DMS153 treated with DMSO at 0.1 percent for 48 hours (cell line): ENCODE results near the gene CDIPT.
"Not testable (repeated sequence)": the region's sequence is repeated elsewhere in the genome, so short reads cannot be mapped to it uniquely, and the experiment has no call there.

Experiments
- DNase-seq: peaks from one replicate; lab custom pipeline; 2025; ENCODE audit not compliant: unreplicated experiment; lab: John Stamatoyannopoulos, UW

The CDIPT gene

DNA sequence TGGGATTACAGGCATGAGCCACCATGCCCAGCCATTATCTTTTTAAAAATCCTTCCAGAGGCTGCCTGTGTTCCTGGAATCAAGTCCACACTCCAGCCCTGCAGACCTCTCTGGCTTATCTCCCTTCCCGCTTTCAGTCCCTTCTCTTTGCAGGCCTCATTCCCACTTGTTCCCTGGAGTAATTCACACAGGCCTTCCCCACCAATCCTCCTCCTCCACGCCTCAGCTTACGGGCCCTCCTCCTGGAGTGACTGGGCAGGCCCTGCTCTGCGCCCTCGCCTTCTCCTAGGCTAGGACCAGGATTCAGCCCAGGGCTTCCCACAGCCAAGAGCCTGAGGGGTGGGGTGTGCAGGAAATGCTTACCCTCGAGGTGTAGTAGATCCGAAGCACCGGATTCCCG lies 2.8 kb downstream of the CDIPT start:
- DNase-seq, result no peak

DNA sequence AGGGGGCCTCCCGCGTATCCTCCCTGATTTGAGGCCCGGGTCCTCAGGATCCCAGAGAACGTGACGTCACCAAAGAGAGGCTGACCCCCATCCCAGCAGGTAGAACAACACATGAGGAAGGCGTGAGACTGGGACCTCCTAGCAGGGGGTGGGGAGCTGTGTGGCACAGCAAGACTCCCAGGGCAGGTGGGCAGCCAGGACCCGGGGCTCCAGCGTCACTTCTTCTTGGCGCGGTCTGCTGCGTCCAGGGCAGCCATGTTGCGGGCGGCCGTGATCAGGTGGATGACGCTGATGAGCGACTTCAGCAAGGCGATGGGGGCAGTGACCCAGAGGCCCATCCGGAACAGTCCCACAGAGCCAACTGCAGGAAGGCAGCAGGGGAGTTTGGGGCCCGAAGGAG lies 4.1 kb downstream of the CDIPT start:
- DNase-seq, result no peak

DNA sequence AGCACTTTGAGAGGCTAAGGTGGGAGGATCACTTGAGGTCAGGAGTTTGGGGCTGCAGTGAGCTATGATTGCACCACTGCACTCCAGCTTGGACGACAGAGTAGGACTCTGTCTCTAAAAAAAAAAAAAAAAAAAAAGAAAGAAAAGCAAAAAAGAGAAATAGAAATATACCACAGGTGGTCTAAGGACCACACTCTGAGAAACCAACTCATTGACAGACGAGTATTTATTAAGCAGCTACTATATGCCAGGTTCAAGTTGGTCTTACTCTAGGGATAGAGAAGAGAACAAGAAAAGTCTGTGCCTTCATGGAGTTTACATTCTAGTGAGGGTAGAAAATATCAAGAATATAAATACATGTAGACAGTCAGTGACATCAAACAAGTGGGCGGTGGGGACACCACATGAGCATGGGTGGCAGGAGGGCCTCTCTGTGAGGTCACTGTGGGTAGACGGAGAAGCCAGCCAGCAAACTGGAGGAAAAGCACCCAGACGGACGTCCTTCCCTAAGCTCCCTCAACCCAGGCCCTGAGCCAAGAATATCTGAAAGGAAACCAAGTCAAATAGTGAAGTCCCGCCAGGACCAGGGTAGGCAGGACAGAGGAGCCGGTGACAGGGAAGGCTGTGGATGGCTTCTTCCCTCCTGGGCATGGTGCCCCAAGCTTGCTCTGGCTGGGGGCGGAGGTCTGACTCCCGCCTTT lies 4.7 kb downstream of the CDIPT start:
- no peak for DNase-seq

DNA sequence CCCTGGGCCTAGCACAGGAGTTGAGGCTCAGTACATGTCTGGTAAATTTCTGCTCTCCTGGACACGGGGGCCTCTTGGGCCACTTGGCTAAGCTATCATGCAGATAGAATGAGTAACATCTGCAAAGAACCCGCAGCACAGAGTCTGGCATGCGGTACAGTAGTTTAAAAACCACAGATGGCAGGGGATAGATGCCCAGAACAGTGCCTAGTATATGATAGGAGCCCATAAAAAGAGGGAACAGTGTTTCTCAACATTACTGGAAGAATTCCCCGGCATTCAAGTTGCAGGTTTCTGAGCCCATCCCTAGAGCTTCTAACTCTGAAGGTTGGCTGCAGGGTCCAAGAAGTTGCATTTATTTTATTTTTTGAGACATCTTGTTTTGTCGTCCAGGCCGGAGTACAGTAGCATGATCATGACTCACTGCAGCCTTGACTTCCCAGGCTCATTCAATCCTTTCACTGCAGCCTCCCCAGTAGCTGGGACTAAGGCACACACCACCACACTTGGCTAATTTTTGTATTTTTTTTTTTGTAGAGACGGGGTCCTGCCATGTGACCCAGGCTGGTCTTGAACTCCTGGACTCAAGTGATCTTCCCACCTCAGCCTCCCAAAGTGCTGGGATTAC lies 5.8 kb downstream of the CDIPT start:
- DNase-seq, result no peak

DNA sequence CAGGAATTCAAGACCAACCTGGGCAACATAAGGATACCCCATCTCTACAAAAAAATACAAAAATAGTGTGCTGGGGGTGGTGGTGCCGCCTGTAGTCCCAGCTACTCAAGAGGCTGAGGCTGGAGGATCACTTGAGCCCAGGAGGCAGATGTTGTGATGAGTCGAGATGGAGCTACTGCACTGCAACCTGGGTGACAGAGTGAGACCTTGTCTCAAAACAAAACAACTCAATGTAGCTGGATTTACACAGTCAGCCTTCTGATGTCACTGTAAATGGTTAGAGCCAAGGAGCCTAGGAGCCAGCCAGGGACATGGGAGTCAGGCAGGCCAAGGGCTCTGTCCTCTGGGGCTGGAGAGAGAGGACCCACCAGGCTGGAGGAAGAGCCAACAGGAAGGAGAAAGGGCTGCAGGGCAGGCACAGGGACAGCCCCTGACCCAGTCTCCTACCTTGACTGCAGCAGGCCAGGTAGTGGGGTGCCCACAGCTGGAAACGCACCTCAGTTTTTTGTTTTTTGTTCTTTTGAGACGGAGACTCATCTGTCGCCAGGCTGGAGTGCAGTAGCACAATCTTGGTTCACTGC lies 8.4 kb downstream of the CDIPT start:
- DNase-seq, result no peak

DNA sequence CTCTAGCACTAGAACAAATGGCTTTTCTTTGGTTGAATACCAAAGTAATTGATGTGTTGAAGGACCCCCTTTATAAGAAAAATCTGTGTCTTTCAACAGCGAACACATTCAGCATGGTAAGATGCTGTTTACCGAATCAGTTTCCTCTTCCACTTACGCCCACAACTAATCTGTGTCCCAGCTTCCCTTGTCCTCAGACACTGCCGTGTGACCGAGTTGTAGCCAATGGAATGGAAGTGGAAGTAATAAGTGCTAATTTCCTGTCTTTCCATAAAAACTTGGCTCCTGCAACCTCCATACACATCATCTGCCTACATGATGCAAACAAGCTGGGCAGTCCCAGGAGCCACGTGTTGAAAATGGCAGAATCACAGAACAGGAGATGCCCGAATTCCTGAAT lies 10.4 kb downstream of the CDIPT start:
- no peak for DNase-seq

DNA sequence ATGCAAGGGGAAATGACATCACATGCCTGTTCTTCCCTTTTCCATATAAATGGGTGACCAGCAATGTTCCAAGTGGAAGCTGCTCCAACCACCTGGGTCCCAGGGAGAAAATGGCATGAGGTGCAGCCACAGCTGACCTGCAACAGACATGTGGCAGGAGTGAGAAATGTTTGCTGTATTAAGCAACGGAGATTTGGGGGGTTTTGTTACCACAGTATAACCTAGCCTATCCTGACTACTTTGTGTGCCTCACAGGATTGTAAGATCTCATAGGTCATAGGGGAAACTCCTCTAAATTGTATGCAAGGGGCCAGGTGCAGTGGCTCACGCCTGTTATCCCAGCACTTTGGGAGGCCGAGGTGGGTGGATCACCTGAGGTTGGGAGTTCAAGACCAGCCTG lies 12.0 kb downstream of the CDIPT start:
- no peak for DNase-seq

DNA sequence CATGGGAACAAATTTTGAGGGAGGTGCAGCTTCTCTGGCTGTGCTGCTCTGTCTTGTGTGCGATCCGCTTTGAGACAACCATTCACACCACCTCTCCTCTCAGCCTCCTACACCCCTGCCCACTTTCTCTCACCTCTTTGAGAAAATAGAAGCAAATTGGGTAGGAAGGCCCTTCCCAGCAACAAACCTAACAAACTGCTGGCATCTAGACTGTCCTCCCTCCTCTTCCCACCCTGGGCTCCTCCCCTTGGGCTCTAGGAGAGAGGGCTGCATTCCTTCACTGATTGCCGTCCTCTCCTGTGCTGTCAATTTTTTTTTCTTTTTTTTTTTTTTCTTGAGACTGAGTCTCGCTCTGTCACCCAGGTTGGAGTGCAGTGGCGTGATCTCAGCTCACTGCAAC lies 13.5 kb downstream of the CDIPT start:
- DNase-seq, result no peak

DNA sequence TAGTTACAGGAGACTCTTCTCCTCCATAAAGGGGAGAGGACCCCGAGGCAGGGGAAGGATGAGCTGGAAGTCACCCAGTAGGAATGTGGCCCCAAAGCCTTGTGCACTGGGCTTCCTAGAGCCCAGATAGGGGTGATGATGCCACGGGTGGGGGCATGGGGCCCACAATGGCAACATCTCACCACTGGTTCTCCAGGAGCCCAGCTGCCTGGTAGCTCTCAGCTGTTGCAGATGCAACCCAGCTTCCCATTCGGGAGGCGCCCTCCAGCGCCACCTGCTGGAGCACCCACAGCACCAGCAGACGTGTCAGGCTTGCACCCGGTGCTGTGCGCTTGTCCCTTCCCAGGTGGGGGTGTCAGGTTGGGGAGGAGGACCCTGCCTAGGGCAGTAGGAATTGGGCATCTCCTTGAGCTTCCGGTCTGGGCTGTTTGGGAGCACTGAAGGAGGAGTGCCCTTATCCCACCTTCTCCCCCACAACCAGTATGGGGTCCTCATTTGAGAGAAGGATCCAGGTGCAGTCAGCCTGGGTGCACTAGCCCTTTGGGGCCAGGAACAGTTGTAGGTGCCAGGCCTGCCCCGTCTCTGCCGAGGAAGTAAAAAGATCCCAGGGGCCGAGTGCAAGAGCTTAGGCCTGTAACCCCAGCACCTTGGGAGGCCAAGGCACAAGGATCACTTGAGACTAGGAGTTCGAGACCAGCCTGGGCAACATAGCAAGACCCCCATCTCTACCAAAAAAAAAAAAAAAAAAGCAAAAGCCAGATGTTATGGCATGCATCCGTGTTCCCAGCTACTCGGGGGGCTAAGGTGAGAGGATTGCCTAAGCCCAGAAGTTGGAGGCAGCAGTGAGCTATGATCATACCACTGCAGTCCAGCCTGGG lies 14.4 kb downstream of the CDIPT start:
- peak; percentile 43 for DNase-seq

DNA sequence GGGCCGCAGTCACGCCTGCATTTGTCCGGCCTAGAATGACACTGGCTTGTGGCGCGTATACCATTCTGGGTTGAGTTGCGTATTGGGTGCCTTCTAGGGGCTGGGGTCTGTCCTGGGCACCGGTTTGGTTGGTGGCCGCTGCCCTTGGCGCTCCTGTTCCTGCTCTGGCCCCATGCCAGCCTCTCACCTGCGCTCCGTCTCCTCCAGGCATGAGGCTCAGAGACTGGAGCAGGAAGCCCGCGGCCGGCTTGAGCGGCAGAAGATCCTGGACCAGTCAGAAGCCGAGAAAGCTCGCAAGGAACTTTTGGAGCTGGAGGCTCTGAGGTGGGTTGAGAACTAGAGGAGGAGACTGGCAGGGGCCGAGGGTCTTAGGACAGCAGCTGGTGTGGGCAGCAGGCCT lies 17.4 kb downstream of the CDIPT start:
- DNase-seq, result no peak

DNA sequence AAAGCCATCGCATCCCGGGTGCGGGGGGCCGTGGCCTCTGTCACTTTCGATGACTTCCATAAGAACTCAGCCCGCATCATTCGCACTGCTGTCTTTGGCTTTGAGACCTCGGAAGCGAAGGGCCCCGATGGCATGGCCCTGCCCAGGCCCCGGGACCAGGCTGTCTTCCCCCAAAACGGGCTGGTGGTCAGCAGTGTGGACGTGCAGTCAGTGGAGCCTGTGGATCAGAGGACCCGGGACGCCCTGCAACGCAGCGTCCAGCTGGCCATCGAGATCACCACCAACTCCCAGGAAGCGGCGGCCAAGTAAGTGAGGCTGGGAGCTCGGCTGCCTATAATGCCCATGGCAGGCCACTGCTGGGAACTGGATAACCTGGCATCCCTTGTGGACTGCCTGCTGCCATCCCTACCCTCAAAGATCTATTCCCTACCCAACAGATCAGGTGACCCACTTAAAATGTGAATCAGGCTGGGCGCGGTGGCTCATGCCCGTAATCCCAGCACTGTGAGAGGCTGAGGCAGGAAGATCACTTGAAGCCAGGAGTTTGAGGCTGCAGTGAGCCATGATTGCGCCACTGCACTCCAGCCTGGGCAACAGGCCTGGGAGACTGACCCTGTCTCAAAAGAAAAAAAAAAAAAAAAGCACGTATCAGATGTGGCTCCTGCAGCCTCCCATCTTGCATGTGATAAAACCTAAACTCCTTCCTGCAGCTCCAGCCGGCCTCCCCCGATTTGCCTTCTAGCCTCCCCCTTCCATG lies 18.3 kb downstream of the CDIPT start:
- DNase-seq, result no peak

DNA sequence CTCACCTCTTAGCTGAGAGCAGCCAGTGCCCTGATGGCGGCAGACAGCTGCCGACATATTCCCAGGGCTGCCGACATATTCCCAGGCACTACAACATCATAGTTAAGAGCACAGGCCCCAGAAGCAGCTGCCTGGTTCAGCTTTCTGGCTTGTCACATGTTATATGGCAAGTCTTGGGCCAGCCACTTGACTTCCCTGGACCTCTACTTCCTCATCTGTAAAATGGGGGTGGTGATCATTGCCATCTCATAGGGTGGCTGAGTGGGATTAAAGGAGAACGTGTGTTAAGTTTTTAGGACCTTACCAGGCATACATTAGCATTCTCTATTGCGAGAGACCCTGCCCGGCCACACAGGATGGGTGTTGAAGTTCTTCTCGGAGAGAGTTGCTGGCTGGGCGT lies 19.1 kb downstream of the CDIPT start:
- no peak for DNase-seq

DNA sequence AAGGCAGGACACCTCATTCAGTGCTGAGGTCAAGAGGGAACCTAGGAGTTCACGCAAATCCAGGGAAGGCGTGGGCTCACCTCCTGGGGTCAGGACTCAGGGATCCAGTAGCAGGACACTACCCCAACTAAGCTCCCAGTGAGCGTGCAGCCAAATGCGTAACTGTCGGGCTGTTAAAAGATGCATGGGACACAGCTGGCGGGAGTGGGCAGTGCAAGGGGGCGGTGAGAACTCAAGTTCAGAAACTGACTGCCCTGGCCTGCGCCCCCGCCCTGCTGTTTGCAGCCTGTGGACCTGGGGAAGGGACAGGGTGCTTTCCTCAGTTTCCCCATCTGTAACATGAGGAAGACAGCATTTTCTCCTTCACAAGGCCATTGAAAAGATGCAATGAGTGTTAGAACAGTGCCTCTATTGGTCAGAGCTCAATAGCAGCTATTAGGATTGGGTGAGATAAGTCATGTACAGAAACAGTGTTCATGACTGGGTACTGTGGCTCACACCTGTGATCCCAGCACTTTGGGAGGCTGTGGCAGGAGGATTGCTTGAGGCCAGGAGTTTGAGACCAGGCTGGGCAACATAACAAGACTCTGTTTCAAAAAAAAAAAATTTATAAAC lies 20.2 kb downstream of the CDIPT start:
- DNase-seq, result no peak

DNA sequence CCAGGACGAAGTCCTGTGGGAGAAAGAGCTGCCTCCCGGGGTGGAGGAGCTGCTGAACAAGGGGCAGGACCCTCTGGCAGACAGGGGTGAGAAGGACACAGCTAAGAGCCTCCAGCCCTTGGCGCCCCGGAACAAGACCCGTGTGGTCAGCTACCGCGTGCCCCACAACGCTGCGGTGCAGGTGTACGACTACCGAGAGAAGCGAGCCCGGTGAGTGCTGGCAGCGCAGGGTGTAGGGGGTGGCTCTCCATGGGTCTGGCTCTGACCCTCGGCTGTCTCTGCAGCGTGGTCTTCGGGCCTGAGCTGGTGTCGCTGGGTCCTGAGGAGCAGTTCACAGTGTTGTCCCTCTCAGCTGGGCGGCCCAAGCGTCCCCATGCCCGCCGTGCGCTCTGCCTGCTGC lies 21.4 kb downstream of the CDIPT start:
- no peak for DNase-seq

DNA sequence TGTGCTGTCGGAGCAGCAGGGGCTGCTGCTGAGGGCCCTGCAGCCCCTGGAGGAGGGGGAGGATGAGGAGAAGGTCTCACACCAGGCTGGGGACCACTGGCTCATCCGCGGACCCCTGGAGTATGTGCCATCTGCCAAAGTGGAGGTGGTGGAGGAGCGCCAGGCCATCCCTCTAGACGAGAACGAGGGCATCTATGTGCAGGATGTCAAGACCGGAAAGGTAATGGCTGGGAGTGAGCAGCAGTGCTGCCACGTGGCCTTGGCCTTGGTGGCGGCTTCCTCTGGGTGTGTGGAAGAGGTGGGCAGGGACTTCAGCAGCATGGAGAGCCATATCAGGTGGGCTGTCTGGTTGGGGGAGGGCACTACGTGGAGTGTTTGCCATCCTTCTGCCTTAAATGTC lies 22.8 kb downstream of the CDIPT start:
- DNase-seq, result no peak

DNA sequence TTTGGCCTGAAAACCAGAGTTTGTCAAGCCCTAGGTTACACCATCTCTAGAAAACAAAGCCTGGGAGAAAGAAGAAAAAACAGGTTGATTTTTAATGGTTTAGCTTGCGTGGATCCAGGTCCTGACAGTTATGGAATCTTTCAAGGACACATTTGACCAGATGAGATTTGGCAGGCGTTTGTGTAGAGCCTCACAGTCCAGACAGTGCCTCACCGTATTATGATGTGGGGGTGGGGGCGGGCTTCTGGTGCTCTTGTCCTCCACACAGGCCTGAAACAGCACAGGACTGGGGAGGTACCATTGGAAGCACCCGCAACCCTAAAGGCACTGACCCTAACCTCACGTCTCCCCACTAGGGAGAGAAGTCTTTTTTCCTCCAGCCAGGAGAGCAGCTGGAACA lies 23.2 kb downstream of the CDIPT start:
- DNase-seq, result no peak

DNA sequence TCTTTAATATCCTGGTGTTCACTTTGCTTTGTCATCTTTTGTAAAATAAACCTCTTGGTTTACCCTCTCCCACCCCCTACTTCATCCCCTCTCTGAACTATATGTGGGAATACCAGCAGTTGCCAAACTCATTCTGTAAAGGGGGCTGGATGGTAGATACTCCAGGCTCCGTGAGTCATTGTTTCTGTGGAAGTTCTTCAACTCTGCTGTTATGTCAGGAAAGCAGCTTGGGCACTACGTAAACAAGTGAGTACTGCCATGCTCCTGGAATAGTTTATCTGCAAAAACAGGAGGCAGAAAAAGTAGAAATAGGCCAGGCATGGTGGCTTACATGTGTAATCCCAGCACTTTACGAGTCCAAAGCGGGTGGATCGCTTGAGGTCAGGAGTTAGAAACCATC lies 25.2 kb downstream of the CDIPT start:
- DNase-seq, result no peak

DNA sequence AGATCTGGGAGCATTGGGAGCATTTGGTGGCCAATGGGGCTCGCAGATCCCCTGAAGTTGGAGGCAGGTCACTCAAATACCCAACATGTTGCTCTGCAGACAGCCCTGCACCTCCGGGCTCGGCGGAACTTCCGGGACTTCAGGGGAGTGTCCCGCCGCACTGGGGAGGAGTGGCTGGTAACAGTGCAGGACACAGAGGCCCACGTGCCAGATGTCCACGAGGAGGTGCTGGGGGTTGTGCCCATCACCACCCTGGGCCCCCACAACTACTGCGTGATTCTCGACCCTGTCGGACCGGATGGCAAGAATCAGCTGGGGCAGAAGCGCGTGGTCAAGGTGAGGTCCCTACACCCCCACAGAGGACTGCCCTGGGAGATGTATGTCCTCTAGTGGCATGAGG lies 26.4 kb downstream of the CDIPT start:
- DNase-seq, result no peak

DNA sequence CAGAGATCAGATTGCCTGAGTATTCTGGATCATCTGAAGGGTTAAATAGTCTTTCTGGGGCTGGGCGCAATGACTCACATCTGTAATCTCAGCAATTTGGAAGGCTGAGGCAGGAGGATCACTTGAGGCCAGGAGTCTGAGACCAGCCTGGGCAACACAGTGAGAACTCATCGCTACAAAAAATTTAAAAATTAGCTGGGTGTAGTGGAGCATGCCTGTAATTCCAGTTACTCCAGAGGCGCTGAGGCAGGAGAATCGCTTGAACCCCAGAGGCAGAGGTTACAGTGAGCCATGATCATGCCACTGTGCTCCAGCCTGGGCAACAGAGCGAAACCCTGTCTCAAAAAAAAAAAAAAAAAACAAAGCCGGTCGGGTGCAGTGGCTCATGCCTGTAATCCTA lies 27.1 kb downstream of the CDIPT start:
- no peak for DNase-seq

DNA sequence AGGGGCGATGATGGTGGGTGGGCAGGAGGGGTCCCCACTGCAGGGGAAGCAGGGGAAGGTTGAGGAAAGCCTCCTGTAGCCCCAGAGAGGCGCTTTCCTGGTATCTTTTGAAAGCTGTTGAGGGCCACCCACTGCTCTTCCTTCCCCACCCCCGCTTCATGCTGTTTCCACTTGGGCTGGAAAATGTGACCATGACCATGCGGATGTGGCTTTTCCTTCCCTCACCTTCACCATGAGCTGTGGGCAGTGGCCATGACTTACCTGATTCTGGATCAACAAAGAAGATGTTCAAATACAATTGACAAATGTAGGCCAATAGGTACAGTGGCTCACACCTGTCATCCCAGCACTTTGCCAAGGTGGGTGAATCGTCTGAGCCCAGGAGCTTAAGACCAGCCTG lies 28.9 kb downstream of the CDIPT start:
- no peak for DNase-seq

DNA sequence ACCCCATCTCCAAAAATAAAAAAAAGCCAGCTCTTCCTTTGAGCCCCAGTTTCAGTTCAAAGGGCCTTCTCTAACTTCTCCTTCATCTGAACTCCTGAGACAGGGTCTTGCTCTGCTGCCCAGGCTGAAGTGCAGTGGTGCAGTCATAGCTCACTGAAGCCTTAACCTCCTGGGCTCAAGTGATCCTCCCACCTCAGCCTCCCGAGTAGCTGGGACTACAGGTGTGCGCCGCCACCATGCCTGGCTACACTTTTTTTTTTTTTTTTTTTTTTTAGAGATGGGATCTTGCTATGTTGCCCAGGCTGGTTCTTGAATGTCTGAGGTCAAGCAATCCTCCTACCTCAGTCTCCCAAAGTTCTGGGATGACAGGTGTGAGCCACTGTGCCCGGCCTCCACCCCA lies 29.8 kb downstream of the CDIPT start:
- DNase-seq, result not testable (repeated sequence)
